Glomerular visceral epithelial cell (primary cell): ENCODE data around the gene NPHP3.
A peak's percentile ranks its signal among the peaks of the same experiment; 100 is the strongest.
"Not testable (repeated sequence)": the region's sequence is repeated elsewhere in the genome, so short reads cannot be mapped to it uniquely, and the experiment has no call there.

Experiments used
- DNase-seq: peaks from one replicate; pipeline ENCODE4 v3.0.0-alpha.2; 2016; ENCODE audit errors: extremely low spot score

NPHP3 gene

DNA sequence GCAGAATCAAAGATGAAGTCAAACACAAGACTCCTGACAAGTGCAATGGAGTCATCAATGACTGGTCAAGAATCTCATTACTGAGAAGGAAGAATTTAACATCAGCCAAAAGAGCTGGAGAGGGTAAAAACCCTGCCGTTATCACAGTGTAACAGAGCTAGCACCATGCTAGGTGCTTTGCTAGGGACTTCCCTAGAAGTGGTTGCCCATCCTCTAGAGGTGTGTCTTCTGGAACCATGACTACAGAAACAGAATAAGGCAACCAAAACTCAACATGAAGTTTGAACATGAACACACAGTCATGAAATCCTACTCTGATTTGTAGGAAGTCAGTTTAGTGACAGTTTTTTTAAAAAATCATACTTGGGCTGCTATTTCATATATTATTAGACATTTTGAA is 72.1 kb downstream of the NPHP3 start:
- DNase-seq, result no peak

DNA sequence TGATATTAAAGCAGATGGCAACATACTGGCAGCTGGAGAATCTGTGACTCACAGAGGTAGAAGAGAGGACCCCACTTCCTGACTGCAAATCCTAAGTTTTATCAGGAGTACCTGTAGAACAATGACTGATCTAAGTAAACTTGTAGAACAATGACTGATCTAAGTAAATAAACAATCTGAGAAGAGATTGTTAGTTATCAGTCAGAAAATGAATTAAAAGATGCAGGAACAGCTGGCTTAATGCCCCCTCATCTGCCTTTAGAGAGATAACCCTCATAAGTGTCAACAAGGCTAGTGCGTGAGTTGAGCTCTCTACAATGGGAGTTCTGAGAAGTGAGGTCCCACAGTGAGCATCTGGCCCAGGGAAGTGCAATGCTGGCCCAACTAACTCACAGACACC is 77.2 kb downstream of the NPHP3 start:
- DNase-seq, result no peak

GRCh38 chr3:132643366-132643765 is 78.8 kb downstream of the NPHP3 start:
- DNase-seq, result no peak

DNA sequence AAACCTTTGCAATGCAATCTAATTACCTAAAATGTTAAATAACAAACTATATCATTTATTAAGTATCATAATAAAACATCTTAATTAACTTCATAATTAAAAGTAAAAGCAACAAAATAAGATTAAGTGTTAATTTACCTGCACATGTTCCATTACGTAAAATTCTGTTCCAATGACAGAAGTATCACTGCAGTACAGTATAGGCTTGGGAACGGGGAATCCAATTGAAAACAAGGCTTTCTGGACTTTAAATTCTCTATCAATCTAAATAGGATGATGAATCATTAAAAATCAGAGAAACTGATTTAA is 79.7 kb downstream of the NPHP3 start:
- DNase-seq, result no peak

DNA sequence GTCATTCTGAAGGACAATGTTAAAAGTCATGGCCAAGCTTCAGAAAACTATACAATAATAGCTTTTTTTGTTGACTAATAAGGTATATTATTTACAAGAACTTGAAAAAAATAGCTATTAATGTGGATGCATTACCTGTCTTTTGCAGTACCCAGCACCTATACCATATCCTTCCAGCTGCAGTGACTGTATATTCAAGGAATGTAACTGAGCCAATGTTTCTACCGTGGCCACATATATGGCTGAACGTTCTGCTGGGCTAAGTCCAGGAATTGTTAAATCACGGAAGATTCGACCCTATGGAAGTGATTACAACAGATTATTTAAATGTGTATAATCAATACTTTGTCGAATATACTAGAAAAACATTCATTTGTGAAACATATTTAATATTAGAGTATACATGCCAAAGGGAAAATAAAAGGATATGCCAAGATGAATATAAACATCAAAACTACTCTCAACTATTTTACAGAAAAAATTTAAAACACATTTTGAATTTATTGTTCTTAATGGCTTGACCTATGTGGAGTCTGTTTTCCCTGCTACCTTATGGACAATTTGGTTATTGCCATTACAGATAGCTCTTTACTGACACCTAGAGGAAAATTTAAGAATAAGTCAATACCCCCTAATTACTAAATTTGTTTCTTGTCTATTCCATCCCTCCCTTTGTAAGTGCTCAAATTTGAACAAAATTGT is 80.2 kb downstream of the NPHP3 start:
- DNase-seq, result peak; percentile 49

DNA sequence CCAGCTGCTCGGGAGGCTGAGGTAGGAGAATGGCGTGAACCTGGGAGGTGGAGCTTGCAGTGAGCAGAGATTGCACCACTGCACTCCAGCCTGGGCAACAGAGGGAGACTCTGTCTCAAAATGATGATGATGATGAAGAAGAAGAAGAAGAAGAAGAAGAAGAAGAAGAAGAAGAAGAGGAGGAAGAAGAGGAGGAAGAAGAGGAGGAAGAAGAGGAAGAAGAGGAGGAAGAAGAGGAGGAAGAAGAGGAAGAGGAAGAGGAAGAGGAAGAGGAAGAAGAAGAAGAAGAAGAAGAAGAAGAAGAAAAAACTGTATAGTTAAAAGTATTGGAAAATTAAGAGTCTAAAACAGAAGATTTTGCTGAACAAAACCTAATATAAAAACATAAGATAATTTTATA is 80.8 kb downstream of the NPHP3 start:
- not testable (repeated sequence) for DNase-seq

DNA sequence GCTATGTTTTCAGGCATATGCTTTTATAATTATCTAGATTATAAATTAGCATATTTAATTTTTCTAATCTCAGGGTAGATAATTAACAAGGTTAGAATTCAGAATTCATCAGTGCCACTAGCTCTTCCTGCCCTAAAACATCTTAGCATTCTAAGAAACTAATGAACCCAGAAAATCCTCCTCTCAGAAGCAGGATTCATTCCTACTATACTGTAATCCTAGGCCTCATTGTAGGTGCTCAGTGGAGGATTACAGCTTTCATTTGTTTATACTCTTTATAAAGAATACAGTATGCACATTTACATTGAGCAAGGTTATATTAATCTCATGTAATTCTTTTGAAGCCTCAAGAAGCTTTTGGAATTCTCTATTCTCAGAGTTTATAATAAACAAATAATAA is 83.5 kb downstream of the NPHP3 start:
- no peak for DNase-seq

- DNase-seq, result no peak
Observed at GRCh38 chr3:132637590-132637989, 84.6 kb downstream of the NPHP3 start.

GRCh38 chr3:132635052-132635451 is 87.2 kb downstream of the NPHP3 start:
- DNase-seq, result no peak
